Activated naive CD8-positive, alpha-beta T cell (primary cell): Measurements from ENCODE around the gene DISP3.
A peak's percentile ranks its signal among the peaks of the same experiment; 100 is the strongest.

ENCODE experiments used
- H3K27ac Mint-ChIP-seq: one replicate; pipeline ENCODE4 v1.8.0; 2021; ENCODE audit warnings: mixed read lengths
- H3K27me3 Mint-ChIP-seq: one replicate; pipeline ENCODE4 v1.8.0; 2021; ENCODE audit warnings: mixed read lengths
- H3K36me3 Mint-ChIP-seq: one replicate; pipeline ENCODE4 v1.8.0; 2021; ENCODE audit warnings: mixed read lengths
- H3K4me1 Mint-ChIP-seq: one replicate; pipeline ENCODE4 v1.8.0; 2021; ENCODE audit warnings: low read depth, mixed read lengths
- H3K4me3 Mint-ChIP-seq: one replicate; pipeline ENCODE4 v1.8.0; 2021; ENCODE audit warnings: mild to moderate bottlenecking, mixed read lengths
- H3K9me3 Mint-ChIP-seq: one replicate; pipeline ENCODE4 v1.8.0; 2021; ENCODE audit warnings: low read depth, mixed read lengths

The DISP3 gene

GRCh38 chr1:11478571-11479374 lies at the start of gene DISP3:
DISP3 (plus strand) TSS chr1:11479155; CDS start chr1:11500993, 21,838 bp downstream.
- peak within 1 kb of the TSS; percentile 68 for H3K4me3 Mint-ChIP-seq
- H3K27me3 Mint-ChIP-seq, result peaks cover 26% of the 10 kb centered on the region
- no peaks in the 10 kb centered on the region for H3K36me3 Mint-ChIP-seq
- H3K9me3 Mint-ChIP-seq, result no peaks in the 10 kb centered on the region
- no peak within 1 kb of the TSS for H3K27ac Mint-ChIP-seq
- peaks cover 9% of the 10 kb centered on the region for H3K4me1 Mint-ChIP-seq

- H3K36me3 Mint-ChIP-seq, result no peaks in the 10 kb centered on the region
- no peaks in the 10 kb centered on the region for H3K4me1 Mint-ChIP-seq
- no peaks in the 10 kb centered on the region for H3K9me3 Mint-ChIP-seq
- H3K27ac Mint-ChIP-seq, result no peak overlapping the region
- peaks cover 2% of the 10 kb centered on the region for H3K27me3 Mint-ChIP-seq
- H3K4me3 Mint-ChIP-seq, result no peak overlapping the region
Measured at GRCh38 chr1:11429226-11429625, 49.7 kb upstream of the DISP3 start.

GRCh38 chr1:11429935-11430334 lies 49.0 kb upstream of the DISP3 start:
- Mint-ChIP-seq H3K36me3 (no peaks in the 10 kb centered on the region), H3K4me1 (peaks cover 5% of the 10 kb centered on the region), H3K4me3 (no peak overlapping the region), H3K9me3 (no peaks in the 10 kb centered on the region), H3K27me3 (peaks cover 2% of the 10 kb centered on the region), H3K27ac (no peak overlapping the region)

GRCh38 chr1:11431941-11432507 lies 46.9 kb upstream of the DISP3 start:
- H3K9me3 Mint-ChIP-seq, result no peaks in the 10 kb centered on the region
- H3K4me3 Mint-ChIP-seq, result no peak overlapping the region
- H3K27ac Mint-ChIP-seq, result no peak overlapping the region
- H3K36me3 Mint-ChIP-seq, result no peaks in the 10 kb centered on the region
- H3K4me1 Mint-ChIP-seq, result peaks cover 17% of the 10 kb centered on the region
- peaks cover 2% of the 10 kb centered on the region for H3K27me3 Mint-ChIP-seq

GRCh38 chr1:11432526-11432925 lies 46.4 kb upstream of the DISP3 start:
- Mint-ChIP-seq H3K9me3 (no peaks in the 10 kb centered on the region), H3K27me3 (peaks cover 2% of the 10 kb centered on the region), H3K4me3 (no peak overlapping the region), H3K27ac (no peak overlapping the region), H3K4me1 (peaks cover 17% of the 10 kb centered on the region), H3K36me3 (no peaks in the 10 kb centered on the region)

GRCh38 chr1:11434501-11434900 lies 44.5 kb upstream of the DISP3 start:
- Mint-ChIP-seq H3K27me3 (peaks cover 2% of the 10 kb centered on the region), H3K4me3 (no peak overlapping the region), H3K9me3 (no peaks in the 10 kb centered on the region), H3K27ac (no peak overlapping the region), H3K36me3 (no peaks in the 10 kb centered on the region), H3K4me1 (peaks cover 21% of the 10 kb centered on the region)

- Mint-ChIP-seq H3K4me1 (peaks cover 21% of the 10 kb centered on the region), H3K9me3 (no peaks in the 10 kb centered on the region), H3K27me3 (peaks cover 2% of the 10 kb centered on the region), H3K4me3 (no peak overlapping the region), H3K36me3 (no peaks in the 10 kb centered on the region), H3K27ac (no peak overlapping the region)
Measured at GRCh38 chr1:11434926-11435325, 44.0 kb upstream of the DISP3 start.

GRCh38 chr1:11438996-11439395 lies 40.0 kb upstream of the DISP3 start:
- Mint-ChIP-seq H3K27ac (no peak overlapping the region), H3K9me3 (no peaks in the 10 kb centered on the region), H3K4me1 (peaks cover 21% of the 10 kb centered on the region), H3K4me3 (no peak overlapping the region), H3K36me3 (no peaks in the 10 kb centered on the region), H3K27me3 (no peaks in the 10 kb centered on the region)

- H3K36me3 Mint-ChIP-seq, result no peaks in the 10 kb centered on the region
- no peak overlapping the region for H3K27ac Mint-ChIP-seq
- H3K9me3 Mint-ChIP-seq, result no peaks in the 10 kb centered on the region
- no peak overlapping the region for H3K4me3 Mint-ChIP-seq
- H3K4me1 Mint-ChIP-seq, result peaks cover 6% of the 10 kb centered on the region
- no peaks in the 10 kb centered on the region for H3K27me3 Mint-ChIP-seq
Measured at GRCh38 chr1:11441211-11441952, 37.6 kb upstream of the DISP3 start.

GRCh38 chr1:11443043-11443442 lies 35.9 kb upstream of the DISP3 start:
- no peaks in the 10 kb centered on the region for H3K4me1 Mint-ChIP-seq
- no peaks in the 10 kb centered on the region for H3K27me3 Mint-ChIP-seq
- H3K9me3 Mint-ChIP-seq, result no peaks in the 10 kb centered on the region
- H3K27ac Mint-ChIP-seq, result no peak overlapping the region
- no peak overlapping the region for H3K4me3 Mint-ChIP-seq
- no peaks in the 10 kb centered on the region for H3K36me3 Mint-ChIP-seq

- no peaks in the 10 kb centered on the region for H3K4me1 Mint-ChIP-seq
- no peaks in the 10 kb centered on the region for H3K27me3 Mint-ChIP-seq
- H3K4me3 Mint-ChIP-seq, result no peak overlapping the region
- no peaks in the 10 kb centered on the region for H3K9me3 Mint-ChIP-seq
- no peaks in the 10 kb centered on the region for H3K36me3 Mint-ChIP-seq
- no peak overlapping the region for H3K27ac Mint-ChIP-seq
Measured at GRCh38 chr1:11443961-11444658, 34.8 kb upstream of the DISP3 start.

GRCh38 chr1:11444907-11445306 lies 34.0 kb upstream of the DISP3 start:
- no peak overlapping the region for H3K4me3 Mint-ChIP-seq
- no peaks in the 10 kb centered on the region for H3K4me1 Mint-ChIP-seq
- H3K27ac Mint-ChIP-seq, result no peak overlapping the region
- no peaks in the 10 kb centered on the region for H3K36me3 Mint-ChIP-seq
- H3K9me3 Mint-ChIP-seq, result no peaks in the 10 kb centered on the region
- no peaks in the 10 kb centered on the region for H3K27me3 Mint-ChIP-seq

- H3K4me1 Mint-ChIP-seq, result no peaks in the 10 kb centered on the region
- H3K27ac Mint-ChIP-seq, result no peak overlapping the region
- no peak overlapping the region for H3K4me3 Mint-ChIP-seq
- H3K27me3 Mint-ChIP-seq, result peaks cover 1% of the 10 kb centered on the region
- no peaks in the 10 kb centered on the region for H3K9me3 Mint-ChIP-seq
- H3K36me3 Mint-ChIP-seq, result no peaks in the 10 kb centered on the region
Measured at GRCh38 chr1:11447903-11448302, 31.1 kb upstream of the DISP3 start.

GRCh38 chr1:11448373-11449099 lies 30.4 kb upstream of the DISP3 start:
- Mint-ChIP-seq H3K36me3 (no peaks in the 10 kb centered on the region), H3K27me3 (peaks cover 1% of the 10 kb centered on the region), H3K4me3 (no peak overlapping the region), H3K9me3 (no peaks in the 10 kb centered on the region), H3K27ac (no peak overlapping the region), H3K4me1 (no peaks in the 10 kb centered on the region)
